Cardiac fibroblast (primary cell): ENCODE data around the gene AQP7.

Experiments used
- DNase-seq, 2 donors: peaks; one replicate each; pipeline versions ENCODE4 v3.0.0 to v3.0.0-alpha.2; 2010; ENCODE audit warnings: low read depth in 2 of 2
- H3K4me3 ChIP-seq, 2 donors: replicated peaks in 1 of 2; 1 replicate in 1 of 2; 2 replicates in 1 of 2; pipeline ENCODE4 v1.5.1; 2011; ENCODE audit warnings: low read depth in 2 of 2, low read length in 2 of 2, mild to moderate bottlenecking in 2 of 2, moderate library complexity in 1 of 2
- CTCF ChIP-seq: IDR thresholded peaks from one replicate; pipeline ENCODE4 v1.5.1; 2011; ENCODE audit warnings: low read depth, mild to moderate bottlenecking, low read length, inconsistent platforms

AQP7 gene

GRCh38 chr9:33439731-33440130 lies 37.4 kb upstream of the AQP7 start:
- H3K4me3 ChIP-seq = no peak overlapping the region
- no peak for TF ChIP-seq CTCF
- DNase-seq = no peak

GRCh38 chr9:33438926-33439680 lies 36.7 kb upstream of the AQP7 start:
- H3K4me3 ChIP-seq = no peak overlapping the region
- DNase-seq = no peak
- no peak for TF ChIP-seq CTCF

- TF ChIP-seq CTCF = no peak
- no peak for DNase-seq
- no peak overlapping the region for H3K4me3 ChIP-seq
Measured at GRCh38 chr9:33437898-33438297, 35.5 kb upstream of the AQP7 start.

GRCh38 chr9:33437205-33437604 lies 34.8 kb upstream of the AQP7 start:
- H3K4me3 ChIP-seq = no peak overlapping the region
- no peak for TF ChIP-seq CTCF
- DNase-seq = no peak

- peak in 1 of 2 donors; percentile 55 for DNase-seq
- H3K4me3 ChIP-seq = no peak overlapping the region
- TF ChIP-seq CTCF = no peak
Measured at GRCh38 chr9:33436445-33436844, 34.1 kb upstream of the AQP7 start.

GRCh38 chr9:33435821-33436277 lies 33.5 kb upstream of the AQP7 start:
- no peak for DNase-seq
- TF ChIP-seq CTCF = no peak
- no peak overlapping the region for H3K4me3 ChIP-seq
